Stimulated activated CD8-positive, alpha-beta memory T cell treated with anti-CD3 and anti-CD28 coated beads, Interleukin-12 subunit alpha, Interleukin-12 subunit beta, amount 100 ng/mL, for 24 hours (primary cell): Measurements from ENCODE around the gene STAT4.
A peak's percentile ranks its signal among the peaks of the same experiment; 100 is the strongest.

Experiments used
- DNase-seq: peaks from one replicate; pipeline ENCODE4 v3.0.0-alpha.2; 2020; ENCODE audit errors: extremely low read depth

Gene STAT4

GRCh38 chr2:191145769-191146471 is 4.9 kb downstream of the STAT4 start:
- DNase-seq = no peak

DNA sequence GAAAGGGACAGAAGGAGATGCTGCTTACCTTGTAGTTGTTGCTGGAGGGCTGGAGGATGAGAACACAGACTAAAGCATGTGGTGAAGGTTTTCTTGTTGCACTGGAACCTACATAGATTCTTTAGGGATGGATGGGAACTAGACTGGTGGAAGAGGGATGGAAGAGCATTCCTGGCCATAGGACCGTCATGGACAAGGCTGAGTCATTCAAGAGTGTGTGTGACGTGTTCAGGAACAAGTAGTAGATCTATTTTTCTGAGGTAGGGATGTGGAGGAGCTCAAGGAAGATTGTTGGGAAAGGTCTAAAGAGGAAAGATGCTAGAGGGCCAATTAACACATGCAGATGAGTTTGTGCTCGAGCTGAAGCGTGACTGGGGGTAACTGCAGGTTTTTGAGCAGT is 6.6 kb downstream of the STAT4 start:
- no peak for DNase-seq

DNA sequence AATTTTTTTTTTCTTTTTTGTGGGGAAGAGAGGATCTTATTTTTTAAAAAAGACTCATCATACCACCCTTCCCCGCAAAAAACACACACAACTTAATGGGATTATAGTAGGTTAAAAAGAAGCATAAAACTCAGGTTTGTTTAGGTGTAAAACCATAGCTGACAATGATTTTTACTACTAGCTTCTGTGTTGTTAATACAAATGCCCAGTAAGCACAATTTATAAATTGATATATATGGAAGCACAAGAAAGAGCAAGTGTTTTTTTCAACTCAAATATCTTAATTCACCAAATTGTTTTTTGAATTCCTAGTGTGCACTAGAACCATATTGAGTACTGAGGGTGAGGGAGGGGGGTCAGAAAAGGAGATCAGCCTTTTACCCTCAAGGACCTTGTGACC is 7.0 kb downstream of the STAT4 start:
- no peak for DNase-seq

GRCh38 chr2:191128911-191129304 is 21.9 kb downstream of the STAT4 start:
- DNase-seq = no peak

- no peak for DNase-seq
Observed at GRCh38 chr2:191128172-191128910, 22.5 kb downstream of the STAT4 start.

DNA sequence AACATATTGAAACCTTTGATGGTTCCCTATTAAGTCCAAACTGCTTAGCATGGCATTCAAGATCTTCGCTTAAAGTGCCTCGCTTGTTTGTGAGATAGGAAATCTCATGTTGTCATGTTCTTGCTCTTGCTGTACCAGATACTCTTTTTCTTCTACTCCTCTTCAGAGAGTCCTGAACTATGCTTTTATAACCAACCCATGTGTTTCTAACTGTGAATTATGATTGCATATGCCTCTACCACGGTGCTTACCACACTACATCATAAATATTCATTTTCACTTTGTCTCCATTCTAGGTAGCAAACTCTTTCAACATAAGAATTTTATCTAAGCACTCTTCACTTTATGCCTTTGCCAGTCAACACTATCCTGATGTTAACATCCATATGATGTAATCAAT is 23.6 kb downstream of the STAT4 start:
- no peak for DNase-seq

DNA sequence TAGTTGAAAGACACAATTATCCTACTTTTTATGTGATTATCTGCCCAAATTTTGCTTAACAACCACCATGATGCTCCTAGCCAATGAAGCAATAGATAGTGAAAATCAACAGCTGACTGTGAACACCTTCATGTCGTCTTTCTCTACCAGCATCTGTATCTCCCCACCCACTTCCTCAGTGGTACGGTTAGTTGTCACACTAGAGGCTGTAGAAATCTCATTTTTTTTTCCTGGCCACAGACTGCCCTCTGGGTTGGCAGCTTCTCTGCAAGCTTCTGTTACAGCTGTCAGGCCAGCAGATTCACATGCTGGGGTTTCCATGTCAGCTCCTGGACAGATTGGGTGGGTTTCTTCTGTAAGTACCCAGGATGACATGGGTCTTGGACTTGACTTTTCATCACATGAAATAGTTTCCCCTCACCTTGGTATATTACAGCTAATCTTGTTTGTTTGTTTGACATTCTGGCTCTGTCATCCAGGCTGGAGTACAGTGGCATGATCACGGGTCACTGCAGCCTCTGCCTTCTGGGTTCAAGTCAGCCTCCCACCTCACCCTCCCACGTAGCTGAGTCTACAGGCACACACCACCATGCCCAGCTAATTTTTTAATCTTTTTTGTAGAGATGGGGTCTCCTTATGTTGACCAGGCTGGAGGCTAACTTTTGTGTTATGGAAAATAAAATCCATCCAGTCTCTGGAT is 24.3 kb downstream of the STAT4 start:
- DNase-seq = no peak

DNA sequence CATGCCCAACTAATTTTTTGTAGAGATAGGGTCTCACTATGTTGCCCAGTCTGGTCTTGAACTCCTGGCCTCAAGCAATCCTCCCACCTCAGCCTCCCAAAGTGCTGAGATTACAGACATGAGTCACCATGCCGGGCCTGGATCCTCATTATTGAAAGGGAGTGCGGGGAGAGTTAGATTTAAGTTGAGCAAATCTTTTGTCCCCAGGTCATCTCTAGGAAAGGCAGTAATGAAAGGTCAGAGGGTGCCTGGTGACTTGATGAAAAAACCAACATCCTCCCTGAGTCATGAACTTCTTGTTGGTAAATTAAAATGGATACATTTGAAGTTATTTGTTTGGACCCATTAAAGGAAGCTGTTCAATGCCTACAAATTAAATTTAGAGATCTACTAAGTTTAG is 25.1 kb downstream of the STAT4 start:
- DNase-seq = no peak

DNA sequence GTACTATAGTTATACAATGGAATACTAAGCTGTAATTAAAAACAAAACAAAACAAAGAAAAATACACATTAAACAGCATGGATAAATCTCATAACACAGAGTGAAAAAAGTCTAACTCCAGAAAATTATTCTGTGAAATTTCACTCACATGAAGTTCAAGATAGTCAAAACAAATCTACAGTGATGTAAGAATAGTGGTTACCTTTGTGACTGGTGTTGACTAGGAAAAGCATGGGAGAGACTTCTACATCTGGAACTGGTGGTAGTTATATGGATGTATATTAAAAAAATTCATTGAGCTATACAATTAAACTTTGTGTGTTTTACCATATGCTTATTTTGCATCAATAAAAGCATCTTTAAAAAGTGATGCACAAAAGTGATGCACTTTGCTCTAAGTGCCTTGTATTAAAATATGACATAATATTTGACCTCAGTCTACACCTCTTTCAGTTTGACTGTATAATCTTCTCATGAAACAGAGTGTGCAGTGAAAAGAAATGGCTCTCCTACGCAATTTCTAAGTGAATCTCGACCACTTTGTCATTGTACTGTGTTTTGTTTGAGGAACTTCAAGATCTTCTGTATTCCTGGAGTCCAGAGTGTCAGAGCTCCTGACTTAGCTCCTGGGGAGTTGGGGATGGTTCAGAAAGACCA is 28.0 kb downstream of the STAT4 start:
- DNase-seq = no peak

GRCh38 chr2:191117341-191117740 is 33.5 kb downstream of the STAT4 start:
- no peak for DNase-seq

DNA sequence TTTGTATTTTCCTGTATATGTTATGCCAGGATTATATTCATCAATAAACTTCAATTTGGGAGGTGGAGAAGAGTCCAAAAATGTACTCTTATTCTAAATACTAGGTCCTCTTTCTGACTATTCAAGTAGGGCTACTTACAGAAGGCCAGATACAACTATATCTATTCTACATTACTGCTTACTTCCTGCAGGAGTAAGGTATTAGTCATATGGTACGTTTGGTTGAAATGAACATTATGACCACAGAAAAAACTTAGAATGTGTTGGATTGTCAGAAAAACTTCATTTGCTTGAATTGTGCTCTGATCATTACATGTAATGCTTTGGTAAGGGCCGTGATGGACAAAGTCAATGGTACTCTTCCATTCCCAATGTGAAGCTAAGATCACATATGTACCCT is 35.0 kb downstream of the STAT4 start:
- DNase-seq = no peak

- DNase-seq = peak; percentile 38
Observed at GRCh38 chr2:191115391-191115790, 35.4 kb downstream of the STAT4 start.

DNA sequence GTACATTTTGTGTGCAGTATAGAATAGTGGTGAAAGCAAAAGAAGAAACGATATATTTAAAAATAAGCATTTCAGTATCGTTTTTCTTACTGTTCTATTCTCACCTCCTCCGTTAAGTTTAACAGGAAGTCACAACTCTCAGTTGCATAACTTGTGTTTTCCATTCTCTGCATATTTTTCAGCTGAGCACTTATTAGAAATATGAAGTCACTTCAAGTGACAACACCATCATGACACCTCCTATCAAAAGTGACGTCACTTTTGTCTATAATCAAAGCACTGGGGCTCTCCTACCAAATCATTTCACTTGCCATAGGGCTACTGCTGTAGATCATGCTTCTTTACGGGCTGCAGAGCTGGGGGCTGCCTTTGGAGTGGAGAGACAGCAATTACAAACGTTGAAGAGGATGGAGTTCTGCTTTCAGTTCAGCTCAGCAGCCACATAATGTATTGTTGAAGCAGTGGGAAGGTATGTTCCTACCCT is 36.3 kb downstream of the STAT4 start:
- no peak for DNase-seq

DNA sequence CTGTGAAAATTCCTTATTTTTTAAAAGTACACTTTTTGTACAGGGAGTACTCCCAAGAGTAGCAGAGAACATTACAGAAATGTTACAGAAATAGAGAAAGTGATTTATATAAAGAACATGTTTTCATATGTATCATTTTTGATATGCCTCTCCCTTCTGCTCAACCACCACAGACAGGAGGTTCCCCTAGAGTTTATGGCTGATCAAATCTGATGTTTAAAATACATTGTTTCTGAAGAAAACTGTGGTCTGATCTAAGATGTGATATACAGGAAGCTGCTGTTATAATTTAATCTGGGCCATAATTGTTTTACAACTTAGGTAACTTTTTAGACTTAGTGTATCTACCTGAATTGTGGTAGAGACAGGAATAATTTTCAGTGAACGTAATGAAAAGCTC is 37.0 kb downstream of the STAT4 start:
- DNase-seq = no peak

GRCh38 chr2:191112448-191112901 is 38.3 kb downstream of the STAT4 start:
- no peak for DNase-seq

GRCh38 chr2:191109888-191110287 is 40.9 kb downstream of the STAT4 start:
- no peak for DNase-seq

- no peak for DNase-seq
Observed at GRCh38 chr2:191108331-191108730, 42.5 kb downstream of the STAT4 start.

- DNase-seq = no peak
Observed at GRCh38 chr2:191105082-191105481, 45.7 kb downstream of the STAT4 start.

DNA sequence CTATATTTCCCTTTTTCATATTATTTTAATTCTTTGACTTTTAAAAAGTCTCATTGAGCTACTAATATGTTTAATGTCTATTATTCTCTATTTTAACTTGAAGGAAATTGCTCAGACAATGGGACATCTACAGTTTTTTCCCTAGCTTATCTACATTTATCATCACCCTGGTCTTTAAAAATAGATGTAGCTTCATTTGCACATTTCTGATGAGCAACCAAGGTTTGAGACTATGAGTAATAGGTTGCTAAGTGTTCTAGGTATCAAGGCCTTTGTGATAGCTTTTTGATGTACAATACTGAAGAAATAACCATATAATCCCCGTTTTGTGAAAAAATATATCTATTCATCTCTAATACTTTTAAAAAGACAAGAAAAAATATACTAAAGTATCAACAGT is 47.0 kb downstream of the STAT4 start:
- no peak for DNase-seq

DNA sequence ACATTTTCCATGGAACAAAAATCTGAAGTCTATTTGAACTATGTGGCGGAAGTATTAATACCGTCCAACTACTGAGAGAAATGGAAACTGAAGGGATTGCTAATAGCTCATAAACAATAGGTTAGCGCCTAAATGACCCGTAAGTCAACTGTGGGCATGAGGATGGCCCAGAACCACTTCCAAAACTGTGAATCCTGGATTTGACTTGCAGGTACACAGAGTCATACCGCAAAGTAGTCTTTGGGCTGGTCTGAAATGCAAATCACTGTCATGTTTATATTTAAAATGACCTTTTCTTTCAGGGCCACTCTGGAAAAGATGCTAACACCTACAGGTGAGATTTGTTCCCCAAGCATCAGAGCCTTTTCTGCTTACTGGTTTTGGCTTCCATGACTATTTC is 50.6 kb downstream of the STAT4 start:
- DNase-seq = no peak

DNA sequence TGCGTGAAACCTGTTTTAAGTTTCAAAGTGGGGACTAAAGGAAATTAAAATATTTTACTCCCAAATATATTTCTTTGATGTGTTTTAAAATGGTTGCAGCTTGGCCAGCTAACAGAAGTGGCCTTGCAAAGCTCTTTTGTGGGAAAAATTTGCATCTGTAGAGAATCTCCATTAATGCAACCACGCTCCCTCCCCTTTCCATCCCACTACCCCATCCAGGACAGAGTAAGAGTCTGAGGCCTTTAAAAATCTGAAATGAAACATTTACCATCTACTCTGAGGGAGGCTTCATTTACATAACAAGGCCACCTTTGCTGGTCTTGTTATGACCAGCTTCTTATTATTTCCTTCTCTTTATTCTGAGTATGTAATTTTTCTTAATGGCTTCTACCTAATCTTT is 63.5 kb downstream of the STAT4 start:
- DNase-seq = no peak

DNA sequence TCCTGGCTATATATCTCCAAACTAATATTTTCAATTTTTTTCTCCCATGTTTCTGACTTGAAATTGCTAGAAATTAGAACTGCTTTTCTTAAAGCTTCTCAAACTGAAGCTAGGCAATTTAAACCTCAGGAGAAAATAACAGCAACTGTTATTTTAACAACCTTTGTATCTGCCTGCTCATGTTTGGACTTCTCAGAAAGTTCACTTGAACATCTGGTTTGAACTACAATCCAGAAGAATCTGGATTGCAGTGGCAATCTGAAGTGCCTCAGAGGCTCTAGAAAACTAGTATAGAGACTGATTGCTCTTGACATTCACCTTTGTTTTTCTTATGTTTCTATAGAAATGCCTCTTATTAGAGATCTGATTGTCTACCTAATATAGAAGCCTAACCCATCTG is 64.1 kb downstream of the STAT4 start:
- no peak for DNase-seq
